ENCODE measurements around the gene MPST.

The MPST gene

GRCh38 chr22:37027556-37027955, 8.0 kb downstream of the MPST start:
- no peak for TF ChIP-seq CTCF (IDR thresholded peaks at IDR 0.05)

GRCh38 chr22:37028692-37029674, 9.4 kb downstream of the MPST start:
- TF ChIP-seq CTCF (IDR thresholded peaks at IDR 0.05): no peak

- TF ChIP-seq CTCF (IDR thresholded peaks at IDR 0.05): no peak
Measured at GRCh38 chr22:37030560-37031281, 11.2 kb downstream of the MPST start.

GRCh38 chr22:37032134-37032534, 12.6 kb downstream of the MPST start:
- TF ChIP-seq CTCF (IDR thresholded peaks at IDR 0.05): no peak

- no peak for TF ChIP-seq CTCF (IDR thresholded peaks at IDR 0.05)
Measured at GRCh38 chr22:37032535-37033460, 13.3 kb downstream of the MPST start.

- no peak for TF ChIP-seq CTCF (IDR thresholded peaks at IDR 0.05)
Measured at GRCh38 chr22:37033605-37034430, 14.3 kb downstream of the MPST start.
